HG03439 (cell line): Measurements from ENCODE around the gene NPR1.
"Not testable (repeated sequence)": the region's sequence is repeated elsewhere in the genome, so short reads cannot be mapped to it uniquely, and the experiment has no call there.

Source experiments
- ATAC-seq: cut with Tn5 transposase; IDR thresholded peaks from one replicate; pipeline ENCODE4 v1.9.1; 2021; ENCODE audit warnings: mild to moderate bottlenecking, moderate library complexity; ENCODE audit not compliant: unreplicated experiment

The NPR1 gene

DNA sequence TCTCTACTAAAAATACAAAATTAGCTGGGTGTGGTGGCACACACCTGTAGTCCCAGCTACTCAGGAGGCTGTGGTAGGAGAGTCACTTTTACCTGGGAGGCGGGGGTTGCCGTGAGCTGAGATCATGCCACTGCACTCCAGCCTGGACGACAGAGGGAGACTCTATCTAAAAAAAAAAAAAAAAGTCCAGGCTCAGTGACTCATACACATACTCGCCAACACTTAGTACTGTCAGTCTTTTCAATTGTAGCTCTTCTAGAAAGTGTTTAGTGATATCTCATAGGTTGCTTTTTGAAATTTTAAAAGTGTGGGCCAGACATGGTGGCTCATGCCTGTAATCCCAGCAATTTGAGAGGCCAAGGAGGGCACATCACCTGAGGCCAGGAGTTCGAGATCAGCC lies 37.7 kb downstream of the NPR1 start:
- not testable (repeated sequence) for ATAC-seq

DNA sequence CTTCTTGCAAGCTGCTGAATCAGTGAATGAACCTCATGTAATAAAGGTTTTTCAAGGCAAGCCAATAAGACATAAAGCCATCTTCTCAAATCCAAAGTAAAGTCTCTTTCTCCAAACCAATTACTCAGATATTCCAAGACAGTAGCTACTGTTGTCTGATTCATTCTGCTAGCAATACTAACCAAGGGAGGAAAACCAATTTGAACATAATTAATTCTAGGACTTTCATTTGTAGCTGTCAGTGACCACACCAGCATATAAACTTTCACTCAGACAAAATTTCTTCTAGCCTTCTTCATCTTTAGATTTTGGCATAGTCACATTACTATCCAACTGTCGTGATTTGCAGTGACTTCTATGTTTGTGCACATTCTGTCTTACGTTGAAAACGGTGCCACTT lies 38.8 kb downstream of the NPR1 start:
- no peak for ATAC-seq

DNA sequence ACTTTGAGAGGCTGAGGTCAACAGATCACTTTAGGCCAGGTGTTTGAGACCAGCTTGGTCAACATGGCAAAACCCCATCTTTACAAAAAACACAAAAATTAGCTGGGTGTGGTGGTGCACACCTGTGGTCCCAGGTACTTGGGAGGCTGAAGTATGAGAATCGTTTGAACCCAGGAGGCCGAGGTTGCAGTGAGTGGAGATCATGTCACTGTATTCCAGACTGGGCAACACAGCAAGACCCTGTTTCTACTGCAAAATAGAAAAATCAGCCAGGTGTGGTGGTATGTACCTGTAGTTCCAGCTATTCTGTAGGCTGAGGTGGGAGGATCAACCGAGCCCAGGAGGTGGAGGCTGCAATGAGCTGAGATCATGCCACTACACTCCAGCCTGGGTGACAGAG lies 45.2 kb downstream of the NPR1 start:
- no peak for ATAC-seq

DNA sequence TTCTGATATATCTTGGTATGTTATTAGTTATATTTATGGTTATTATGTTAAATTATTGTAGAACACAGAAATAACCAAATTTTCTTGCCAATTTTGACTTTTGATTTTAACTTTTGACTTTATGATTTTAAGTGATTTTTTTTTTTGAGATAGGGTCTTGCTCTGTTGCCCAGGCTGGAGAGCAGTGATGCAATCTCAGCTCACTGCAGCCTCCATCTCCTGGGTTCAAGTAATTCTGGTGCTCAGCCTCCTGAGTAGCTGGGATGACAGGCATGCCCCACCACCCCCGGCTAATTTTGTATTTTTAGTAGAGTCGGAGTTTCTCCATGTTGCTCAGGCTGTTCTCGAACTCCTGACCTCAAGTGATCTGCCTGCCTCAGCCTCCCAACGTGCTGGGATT lies 46.1 kb downstream of the NPR1 start:
- ATAC-seq, result not testable (repeated sequence)

DNA sequence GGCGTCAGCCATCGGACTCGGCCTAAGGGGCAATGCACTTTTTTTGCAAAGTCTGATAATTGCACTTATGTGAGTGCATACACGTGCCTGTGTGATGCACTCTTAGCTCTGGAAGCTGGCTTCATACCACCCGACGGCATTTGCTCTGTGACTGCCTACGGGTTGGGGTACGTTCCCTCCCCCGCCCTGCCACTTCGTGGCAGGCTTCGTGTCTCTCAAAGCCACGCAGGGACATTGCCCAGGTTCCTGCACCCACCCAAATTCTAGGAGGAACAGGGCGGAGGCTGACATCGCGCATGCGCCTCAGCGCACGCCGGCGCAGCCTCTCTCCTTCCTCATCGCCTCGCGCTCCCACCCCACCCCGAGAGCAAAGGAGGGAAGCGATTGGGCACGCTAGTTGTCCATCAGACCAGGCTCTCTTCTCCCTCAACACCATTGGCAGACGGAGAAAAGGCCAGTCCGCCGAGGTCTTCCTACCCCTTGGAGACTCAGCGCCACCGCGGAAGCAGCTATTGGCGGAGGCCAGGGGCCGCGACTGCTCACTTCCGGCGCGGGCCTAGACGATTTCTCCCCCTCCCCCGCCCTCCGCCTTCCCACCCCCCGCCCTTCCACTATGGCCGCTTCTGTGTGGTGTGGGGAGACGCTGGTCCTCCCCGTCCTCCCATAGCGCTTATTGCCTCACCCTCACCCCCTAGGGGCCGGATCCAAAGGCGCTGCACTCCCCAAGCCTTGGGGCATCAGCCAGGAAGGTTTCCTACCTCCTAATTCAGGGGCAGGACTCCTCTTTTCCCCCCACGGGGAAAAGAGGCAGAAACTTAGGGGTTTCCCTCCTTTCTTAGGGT lies 49.2 kb downstream of the NPR1 start, which contains the start of gene INTS3:
TSS of gene INTS3 (plus strand) at position 588 of the 842 bp plus-strand sequence. CDS start 585 bp downstream, outside the sequence.
- ATAC-seq, result peak; percentile 97

DNA sequence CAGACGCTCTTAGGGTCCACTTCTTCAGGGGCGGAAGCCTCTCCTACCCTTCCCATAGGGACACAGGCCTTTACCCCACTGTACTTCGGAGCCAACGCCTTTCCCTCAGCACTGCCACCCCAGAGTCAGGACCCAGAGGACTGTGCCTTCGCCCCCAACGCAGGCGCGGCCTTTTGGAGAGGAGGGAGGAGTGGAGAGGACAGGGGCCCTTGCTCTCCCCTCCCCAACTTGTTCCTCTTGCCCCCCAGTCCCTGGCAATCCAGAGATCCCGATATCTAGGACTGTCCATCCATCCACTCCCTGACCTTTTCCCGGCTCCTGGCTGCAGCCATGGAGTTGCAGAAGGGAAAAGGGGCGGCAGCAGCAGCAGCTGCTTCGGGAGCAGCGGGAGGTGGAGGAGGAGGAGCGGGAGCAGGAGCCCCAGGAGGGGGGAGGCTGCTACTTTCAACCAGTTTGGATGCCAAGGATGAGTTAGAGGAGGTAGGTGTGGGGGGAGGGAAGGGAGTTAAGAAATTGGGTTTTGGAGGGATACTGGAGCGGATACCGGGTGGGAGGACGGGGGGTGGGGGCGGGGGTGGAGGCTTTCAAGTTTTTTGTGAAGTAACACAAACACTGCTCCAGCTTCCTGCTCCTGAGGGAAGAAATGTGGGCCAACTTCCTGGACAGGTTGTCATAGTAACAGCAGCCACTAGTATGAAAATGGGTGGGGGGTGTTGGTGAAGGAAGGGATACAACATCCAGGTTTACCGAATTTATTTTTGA lies 50.0 kb downstream of the NPR1 start:
- no peak for ATAC-seq

DNA sequence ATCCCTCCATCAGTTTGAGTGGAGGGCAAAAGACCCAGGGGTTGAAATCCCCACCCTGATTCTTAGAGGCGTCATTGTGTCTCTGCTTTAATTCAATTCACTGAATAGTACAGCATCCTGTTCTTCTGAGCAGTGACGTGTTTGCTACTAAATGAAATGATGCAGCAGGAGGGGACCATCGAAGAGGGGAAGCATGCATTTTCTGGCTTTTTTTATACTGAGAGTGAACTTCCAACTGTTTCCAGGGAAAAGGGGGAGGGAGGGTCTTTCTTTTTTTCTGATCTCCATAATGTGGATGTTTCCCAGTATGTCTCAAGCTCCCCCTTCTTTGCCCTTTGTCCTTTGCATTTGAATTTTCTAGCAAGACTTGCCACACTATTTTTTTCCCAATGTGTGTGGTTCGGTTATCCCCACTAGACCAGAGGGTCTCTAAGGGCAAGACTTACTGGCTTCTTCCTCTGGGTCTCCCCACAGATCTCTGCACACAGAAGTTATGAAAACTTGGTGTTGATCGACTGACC lies 52.0 kb downstream of the NPR1 start:
- ATAC-seq, result no peak

DNA sequence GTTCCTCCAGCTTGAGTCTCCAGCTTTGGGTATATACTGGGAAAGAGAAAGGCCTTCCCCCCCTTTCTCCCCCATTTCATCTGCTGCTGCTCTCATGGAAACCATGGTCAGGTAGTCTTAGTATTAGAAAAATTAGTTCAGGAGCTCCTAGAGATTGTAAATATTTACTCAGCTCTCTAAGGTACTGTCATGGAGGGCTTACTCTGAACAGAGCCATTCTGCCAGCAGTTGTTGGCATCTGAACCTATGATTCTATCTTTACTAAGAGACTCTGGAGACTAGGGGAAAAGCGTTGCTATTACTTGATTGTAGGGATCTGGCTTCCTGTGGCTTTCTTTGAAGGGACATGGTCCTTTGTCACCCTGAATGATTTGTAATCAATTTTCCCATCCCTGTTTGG lies 55.5 kb downstream of the NPR1 start:
- no peak for ATAC-seq

DNA sequence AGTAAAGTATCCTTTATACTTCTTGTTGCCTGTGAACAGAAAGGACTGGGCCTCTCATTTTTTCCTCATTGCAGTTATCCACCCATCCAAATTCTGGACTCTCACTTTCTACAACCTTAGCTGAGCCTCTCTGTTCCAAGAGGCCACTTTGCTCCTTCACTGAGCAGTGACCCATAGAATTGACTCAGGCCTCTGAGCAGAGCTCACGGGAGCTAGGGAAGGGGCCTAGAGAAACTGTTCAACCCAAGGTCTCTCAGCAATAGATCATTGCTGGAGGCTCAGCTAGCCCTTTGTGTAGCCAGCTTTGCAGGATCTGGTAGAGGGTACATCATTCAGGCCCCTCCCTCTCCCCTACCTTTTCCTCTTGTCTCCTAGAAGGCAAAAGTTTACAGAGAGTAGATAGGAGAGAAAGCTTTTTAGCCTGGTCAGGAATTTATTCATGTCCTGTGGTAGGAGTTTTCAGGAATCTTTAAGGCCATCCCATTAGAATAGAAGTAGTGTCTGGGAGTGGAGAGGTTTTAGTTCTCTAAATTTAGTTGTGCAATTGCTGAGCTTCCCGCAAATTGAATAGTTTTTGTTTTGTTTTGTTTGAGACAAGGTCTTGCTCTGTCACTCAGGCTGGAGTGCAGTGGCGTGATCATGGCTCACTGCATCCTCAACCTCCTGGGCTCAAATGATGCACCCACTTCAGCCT lies 56.1 kb downstream of the NPR1 start:
- ATAC-seq, result no peak

DNA sequence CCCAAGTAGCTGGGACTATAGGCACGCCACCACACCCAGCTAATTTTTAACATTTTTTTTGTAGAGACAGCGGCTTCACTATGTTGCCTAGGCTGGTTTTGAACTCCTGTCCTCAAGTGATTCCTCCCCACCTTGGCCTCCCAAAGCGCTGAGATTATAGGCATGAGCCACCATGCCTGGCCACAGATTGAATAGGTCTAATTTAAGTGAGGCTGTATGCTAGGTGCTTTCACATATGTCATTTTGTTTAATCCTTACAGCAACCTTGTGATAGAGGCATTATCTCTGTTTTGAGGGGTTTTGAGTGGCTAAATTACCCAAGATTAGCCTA lies 56.6 kb downstream of the NPR1 start:
- no peak for ATAC-seq

DNA sequence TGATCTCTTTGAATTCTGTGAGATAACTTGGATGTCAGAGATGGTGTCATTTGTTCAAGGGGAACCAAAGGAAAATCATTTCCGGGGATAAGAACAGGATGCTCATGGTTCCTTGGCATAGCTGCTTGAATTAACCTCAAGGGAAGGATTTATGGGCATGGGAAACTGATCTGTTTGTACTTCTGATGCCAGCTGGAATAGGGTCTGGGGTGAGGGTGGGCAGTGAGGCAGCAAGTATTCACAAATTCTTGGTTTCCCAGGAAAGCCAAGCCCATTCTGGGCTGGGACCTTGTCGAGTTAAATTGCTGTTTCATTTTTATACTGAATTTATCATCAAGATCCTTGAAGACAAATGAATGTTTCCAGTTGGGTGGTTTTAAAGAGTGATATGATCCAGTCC lies 63.5 kb downstream of the NPR1 start:
- no peak for ATAC-seq

DNA sequence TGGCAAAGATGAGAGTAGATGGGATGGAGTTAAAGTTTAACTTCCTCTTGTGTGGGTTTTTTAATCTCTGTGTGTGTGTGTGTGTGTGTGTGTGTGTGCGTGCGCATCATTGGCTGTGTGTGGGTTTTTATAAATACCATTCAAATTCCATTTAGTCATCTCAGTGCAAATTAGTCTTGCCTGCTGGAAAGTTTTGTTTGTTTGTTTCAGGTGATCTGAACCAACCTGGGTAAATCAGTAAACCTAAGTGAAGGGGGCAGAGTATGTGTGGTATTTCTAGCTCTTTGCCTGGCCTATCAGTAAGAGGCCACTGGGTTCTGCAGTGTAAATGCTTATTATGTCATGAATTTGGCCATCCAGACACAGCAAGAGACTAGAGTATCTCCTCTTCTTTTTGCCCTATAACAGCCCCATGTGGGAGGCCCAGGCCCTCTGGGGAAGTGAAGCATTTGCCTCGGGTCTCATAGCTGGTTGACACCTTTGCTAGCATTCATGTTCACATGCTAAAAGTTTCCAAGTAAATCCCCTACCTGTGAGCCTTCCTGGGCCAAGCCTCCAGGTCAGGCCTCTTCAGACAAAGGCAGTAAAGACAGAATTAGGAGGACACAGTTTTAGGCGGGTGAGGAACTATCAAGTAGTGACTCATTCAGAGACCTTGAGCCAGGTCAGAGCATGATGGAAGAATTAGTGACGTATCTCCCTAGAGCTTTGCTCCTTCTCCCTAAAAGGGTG lies 64.1 kb downstream of the NPR1 start:
- ATAC-seq, result no peak
